Caco-2 (cell line): ENCODE results near the gene DOK1. TPM values are rescaled to one million over a fixed set of nuclear protein-coding genes. Genes with fewer than 3 reads are reported as not detected.

ENCODE experiments used
- BruUV-seq: library from RNA; stranded (reverse); fragments of 400-500 nt; replicated peaks from 2 replicates; lab custom pipeline; 2021; lab: Mats Ljungman, UMichigan
- CTCF ChIA-PET: fragments of 300-600 bp; sonication (Branson Sonifier 250); formaldehyde crosslinking; loops from one replicate; lab custom pipeline; 2022; ENCODE audit warnings: antibody characterized with exemption; lab: Charles Lee
- POLR2A ChIA-PET: fragments of 300-600 bp; sonication (Branson Sonifier 250); formaldehyde crosslinking; loops from one replicate; lab custom pipeline; 2022; ENCODE audit warnings: antibody characterized with exemption; lab: Charles Lee
- DNase-seq, 2 experiments: peaks; one replicate each; pipeline versions ENCODE4 v3.0.0 to v3.0.0-alpha.2; 2020 to 2022
- H3K27me3 ChIP-seq: replicated peaks from 2 replicates; pipeline ENCODE4 v1.6.0; 2011; ENCODE audit warnings: low read length; ENCODE audit not compliant: control insufficient read depth, insufficient read depth
- H3K36me3 ChIP-seq: 2 replicates; pipeline ENCODE4 v1.5.1; 2011; ENCODE audit warnings: low read length; ENCODE audit not compliant: control insufficient read depth, insufficient read depth
- H3K4me1 ChIP-seq: fragments of 250-450 bp; sonication (Bioruptor Pico); 2 replicates; pipeline ENCODE4 v1.5.1; 2020; ENCODE audit warnings: mild to moderate bottlenecking
- H3K4me3 ChIP-seq: 2 replicates; pipeline ENCODE4 v1.5.1; 2011; ENCODE audit warnings: low read depth, mild to moderate bottlenecking, control low read depth, low read length
- H3K9me3 ChIP-seq: fragments of 250-450 bp; sonication (Bioruptor Pico); 2 replicates; pipeline ENCODE4 v1.5.1; 2020; ENCODE audit warnings: mild to moderate bottlenecking, moderate library complexity
- H3K27ac Mint-ChIP-seq: one replicate; pipeline ENCODE4 v1.8.0; 2022; ENCODE audit warnings: mixed read lengths; ENCODE audit not compliant: unreplicated experiment
- H3K27me3 Mint-ChIP-seq: one replicate; pipeline ENCODE4 v1.8.0; 2022; ENCODE audit warnings: mixed read lengths; ENCODE audit not compliant: insufficient read depth, unreplicated experiment
- H3K36me3 Mint-ChIP-seq: one replicate; pipeline ENCODE4 v1.8.0; 2022; ENCODE audit warnings: mild to moderate bottlenecking, mixed read lengths; ENCODE audit not compliant: insufficient read depth, unreplicated experiment
- H3K4me1 Mint-ChIP-seq: one replicate; pipeline ENCODE4 v1.8.0; 2022; ENCODE audit warnings: low read depth, mixed read lengths; ENCODE audit not compliant: unreplicated experiment
- H3K4me3 Mint-ChIP-seq: one replicate; pipeline ENCODE4 v1.8.0; 2022; ENCODE audit warnings: mild to moderate bottlenecking, moderate library complexity, mixed read lengths; ENCODE audit not compliant: unreplicated experiment
- H3K9me3 Mint-ChIP-seq: one replicate; pipeline ENCODE4 v1.8.0; 2022; ENCODE audit warnings: mixed read lengths; ENCODE audit not compliant: unreplicated experiment
- CTCF ChIP-seq, 2 experiments: fragments of 200-600 bp in 1 of 2; IDR thresholded peaks; 1 replicate in 1 of 2; 2 replicates in 1 of 2; pipeline versions ENCODE4 v1.5.1 to v1.8.0; 2011 to 2022; ENCODE audit warnings: antibody characterized with exemption in 1 of 2, control low read depth in 1 of 2, inconsistent platforms in 1 of 2, low read depth in 1 of 2, low read length in 1 of 2, mild to moderate bottlenecking in 1 of 2, moderate library complexity in 1 of 2; ENCODE audit not compliant: insufficient read depth in 1 of 2, severe bottlenecking in 1 of 2, unreplicated experiment in 1 of 2
- intact Hi-C: fragments of 100-400 bp; cut with micrococcal nuclease; formaldehyde crosslinking; loops from one replicate; pipeline ENCODE4 v1.10.0; 2022; ENCODE audit not compliant: unreplicated experiment
- total RNA-seq: library from RNA; stranded (reverse); gene quantifications from 2 replicates; pipeline ENCODE4 v1.2.3, GENCODE V29; 2022

DOK1 gene
- total RNA-seq, 1 experiment from 2014 or later, result 5.1 TPM

- intact Hi-C loops, result no loop called here
- POLR2A ChIA-PET, result no interaction called here
Observed at GRCh38 chr2:74593826-74594772, 39.6 kb downstream of the DOK1 start.

GRCh38 chr2:74596584-74596983 lies 42.1 kb downstream of the DOK1 start:
- no peak for TF ChIP-seq CTCF (IDR thresholded peaks at IDR 0.05; ENCODE audit: insufficient read depth in 1 of 2, low read depth in 1 of 2, low read length in 1 of 2, severe bottlenecking in 1 of 2, unreplicated experiment in 1 of 2)
- peaks cover 20% of the 10 kb centered on the region for H3K27me3 Mint-ChIP-seq
- H3K36me3 Mint-ChIP-seq, result no peaks in the 10 kb centered on the region
- Histone ChIP-seq H3K4me3 (no peak overlapping the region), H3K36me3 (no peaks in the 10 kb centered on the region), H3K4me1 (0 out of 2 replicates have a peak, but pooled peaks cover 5% of the 10 kb centered on the region), H3K9me3 (no peaks in the 10 kb centered on the region), H3K27me3 (no peaks in the 10 kb centered on the region)
- POLR2A ChIA-PET, result no interaction called here
- BruUV-seq, result no TSS peak
- no peak overlapping the region for H3K4me3 Mint-ChIP-seq
- H3K27ac Mint-ChIP-seq, result no peak overlapping the region
- intact Hi-C loops, result no loop called here
- DNase-seq, result no peak
- CTCF ChIA-PET, result no interaction called here
- H3K4me1 Mint-ChIP-seq, result peaks cover 9% of the 10 kb centered on the region
- H3K9me3 Mint-ChIP-seq, result no peaks in the 10 kb centered on the region

More at GRCh38 chr2:74593826-74594772, 39.6 kb downstream of the DOK1 start:
- CTCF ChIA-PET, result interaction anchor here (1.1 kb wide), 1 partner anchor 34 kb away, joined by 3 read pairs; no protein-coding TSS in a partner anchor
- BruUV-seq, result no TSS peak
- H3K4me1 Mint-ChIP-seq, result peaks cover 12% of the 10 kb centered on the region
- Histone ChIP-seq H3K9me3 (no peaks in the 10 kb centered on the region), H3K36me3 (no peaks in the 10 kb centered on the region), H3K4me3 (no peak overlapping the region), H3K4me1 (0 out of 2 replicates have a peak, but pooled peaks cover 5% of the 10 kb centered on the region), H3K27me3 (no peaks in the 10 kb centered on the region)
- no peaks in the 10 kb centered on the region for H3K36me3 Mint-ChIP-seq
- no peak overlapping the region for H3K27ac Mint-ChIP-seq
- DNase-seq, result no peak
- TF ChIP-seq CTCF (IDR thresholded peaks at IDR 0.05; ENCODE audit: insufficient read depth in 1 of 2, low read depth in 1 of 2, low read length in 1 of 2, severe bottlenecking in 1 of 2, unreplicated experiment in 1 of 2), result no peak
- no peak overlapping the region for H3K4me3 Mint-ChIP-seq
- H3K27me3 Mint-ChIP-seq, result peaks cover 15% of the 10 kb centered on the region
- H3K9me3 Mint-ChIP-seq, result no peaks in the 10 kb centered on the region

GRCh38 chr2:74597410-74597809 lies 42.9 kb downstream of the DOK1 start:
- Histone ChIP-seq H3K4me3 (no peak overlapping the region), H3K27me3 (no peaks in the 10 kb centered on the region), H3K36me3 (no peaks in the 10 kb centered on the region), H3K4me1 (0 out of 2 replicates have a peak, but pooled peaks cover 5% of the 10 kb centered on the region), H3K9me3 (no peaks in the 10 kb centered on the region)
- Mint-ChIP-seq H3K9me3 (no peaks in the 10 kb centered on the region), H3K27me3 (peaks cover 21% of the 10 kb centered on the region), H3K4me3 (no peak overlapping the region), H3K36me3 (no peaks in the 10 kb centered on the region), H3K4me1 (peaks cover 9% of the 10 kb centered on the region), H3K27ac (no peak overlapping the region)
- no peak for TF ChIP-seq CTCF (IDR thresholded peaks at IDR 0.05; ENCODE audit: insufficient read depth in 1 of 2, low read depth in 1 of 2, low read length in 1 of 2, severe bottlenecking in 1 of 2, unreplicated experiment in 1 of 2)
- intact Hi-C loops, result no loop called here
- CTCF ChIA-PET, result interaction anchor here (1.1 kb wide), 1 partner anchor 12 kb away, joined by 4 read pairs; no protein-coding TSS in a partner anchor
- POLR2A ChIA-PET, result no interaction called here
- no peak for DNase-seq
- no TSS peak for BruUV-seq
